Stimulated activated CD8-positive, alpha-beta memory T cell treated with anti-CD3 and anti-CD28 coated beads, Interleukin-12 subunit alpha, Interleukin-12 subunit beta, amount 100 ng/mL, for 24 hours (primary cell): Measurements from ENCODE around the gene TSC2.

Source experiments
- DNase-seq: peaks from one replicate; pipeline ENCODE4 v3.0.0-alpha.2; 2020; ENCODE audit errors: extremely low read depth

The TSC2 gene

DNA sequence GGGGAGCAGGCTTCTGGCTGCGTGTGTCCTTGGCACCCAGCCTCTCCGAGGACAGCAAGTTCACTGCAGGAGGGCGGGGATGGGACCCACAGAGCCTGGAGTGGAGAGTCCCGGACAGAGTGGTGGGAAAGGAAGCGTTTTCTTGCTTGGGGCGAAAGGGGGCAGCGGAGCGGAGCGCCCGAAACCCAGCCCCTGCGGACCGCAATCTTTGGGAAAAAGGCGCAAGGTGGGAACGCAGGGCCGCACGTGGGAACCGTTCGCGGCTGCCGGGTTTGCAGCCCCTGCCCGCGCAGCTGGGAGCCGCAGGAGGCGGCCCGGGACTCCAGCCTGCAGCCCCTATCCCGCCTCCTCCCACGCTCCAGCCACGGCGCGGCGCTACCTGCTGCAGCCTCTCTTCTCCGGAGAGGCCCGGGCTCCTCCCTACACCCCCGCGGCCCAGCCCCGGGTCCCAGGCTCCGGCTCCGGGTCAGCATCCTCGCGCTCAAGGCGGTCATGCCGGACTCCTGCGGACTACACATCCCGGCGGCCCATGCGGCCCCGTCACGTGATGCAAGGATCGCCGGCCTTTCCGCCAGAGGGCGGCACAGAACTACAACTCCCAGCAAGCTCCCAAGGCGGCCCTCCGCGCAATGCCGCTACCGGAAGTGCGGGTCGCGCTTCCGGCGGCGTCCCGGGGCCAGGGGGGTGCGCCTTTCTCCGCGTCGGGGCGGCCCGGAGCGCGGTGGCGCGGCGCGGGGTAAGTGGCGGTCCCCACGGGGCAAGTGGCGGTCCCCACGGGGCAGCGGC lies at the start of gene TSC2, which contains the start of gene NTHL1:
Gene TSC2, plus strand, starts transcription at position 656 of the 786 bp plus-strand sequence. CDS start 631 bp downstream, outside the sequence.
Gene NTHL1, minus strand, starts transcription at position 505 of the 786 bp plus-strand sequence. Its CDS starts 11 bp downstream, at position 494.
- peak; percentile 90 for DNase-seq

DNA sequence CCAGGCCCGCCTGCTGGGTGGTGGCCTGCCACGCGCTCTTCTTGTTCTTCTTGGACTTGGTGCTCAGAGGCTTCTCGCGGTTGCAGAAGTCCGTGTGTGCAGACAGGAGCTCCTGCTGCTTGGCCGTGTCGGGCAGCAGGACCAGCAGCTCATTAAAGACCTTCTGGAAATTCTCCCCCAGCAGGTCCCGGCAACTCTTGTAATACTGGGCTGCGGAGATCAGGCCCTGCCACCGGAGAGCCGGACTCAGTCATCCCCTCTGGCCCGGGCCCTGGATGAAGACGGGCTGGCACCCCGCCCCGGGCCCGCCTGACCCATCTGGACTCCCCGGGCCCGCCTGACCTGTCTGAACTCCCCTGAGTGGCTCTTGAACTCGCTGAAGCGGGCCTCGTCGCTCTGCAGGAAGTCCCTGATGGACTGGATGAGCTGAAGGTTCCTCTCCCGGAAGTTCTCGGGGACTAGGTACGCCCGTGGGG lies 49.4 kb upstream of the TSC2 start:
- DNase-seq = no peak

DNA sequence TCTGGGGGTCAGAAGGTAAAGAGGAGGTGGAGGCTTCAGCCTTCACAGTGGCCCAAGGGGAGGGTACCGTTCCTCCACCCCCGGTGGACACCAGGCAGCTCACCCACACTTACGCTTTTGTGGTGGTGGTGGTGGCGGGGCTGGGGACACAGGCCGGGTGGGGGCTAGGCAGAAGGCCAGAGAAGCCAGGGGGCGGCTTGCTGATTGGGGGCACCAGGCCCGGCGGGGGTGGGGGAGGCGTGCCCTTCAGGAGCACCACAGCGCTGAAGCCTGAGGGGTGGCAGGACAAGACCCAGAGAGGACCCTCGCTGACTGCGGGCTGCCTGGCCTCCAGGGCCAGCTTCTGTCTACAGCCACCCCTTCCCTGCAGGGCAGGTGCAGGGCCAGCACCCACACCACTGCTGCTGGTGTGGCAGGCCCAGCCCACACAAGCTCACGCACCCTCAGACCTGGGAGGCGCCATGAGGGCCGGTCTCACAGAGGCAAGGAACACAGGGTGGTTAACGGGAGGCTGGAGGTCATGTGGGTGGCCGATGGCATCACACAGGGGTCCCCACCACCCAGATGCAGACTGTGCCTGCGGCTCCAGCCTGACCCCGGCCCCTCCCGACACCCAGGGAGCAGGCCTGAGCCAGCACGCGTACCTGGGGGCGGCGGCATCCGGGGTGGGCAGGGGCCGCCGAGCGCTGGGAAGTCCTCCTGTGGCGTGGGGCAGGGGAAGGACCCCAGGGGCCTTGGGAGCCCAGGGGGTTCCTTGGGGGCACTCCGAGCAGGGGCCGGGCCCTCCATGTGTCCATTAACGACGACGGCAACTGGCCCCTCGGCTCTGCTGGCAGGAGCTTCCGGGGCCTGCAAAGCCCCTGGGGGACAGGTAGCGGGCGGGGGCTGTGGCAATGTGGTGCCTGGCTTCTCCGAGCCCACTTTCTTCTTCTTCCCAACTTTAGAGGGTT lies 48.7 kb upstream of the TSC2 start:
- DNase-seq = no peak

DNA sequence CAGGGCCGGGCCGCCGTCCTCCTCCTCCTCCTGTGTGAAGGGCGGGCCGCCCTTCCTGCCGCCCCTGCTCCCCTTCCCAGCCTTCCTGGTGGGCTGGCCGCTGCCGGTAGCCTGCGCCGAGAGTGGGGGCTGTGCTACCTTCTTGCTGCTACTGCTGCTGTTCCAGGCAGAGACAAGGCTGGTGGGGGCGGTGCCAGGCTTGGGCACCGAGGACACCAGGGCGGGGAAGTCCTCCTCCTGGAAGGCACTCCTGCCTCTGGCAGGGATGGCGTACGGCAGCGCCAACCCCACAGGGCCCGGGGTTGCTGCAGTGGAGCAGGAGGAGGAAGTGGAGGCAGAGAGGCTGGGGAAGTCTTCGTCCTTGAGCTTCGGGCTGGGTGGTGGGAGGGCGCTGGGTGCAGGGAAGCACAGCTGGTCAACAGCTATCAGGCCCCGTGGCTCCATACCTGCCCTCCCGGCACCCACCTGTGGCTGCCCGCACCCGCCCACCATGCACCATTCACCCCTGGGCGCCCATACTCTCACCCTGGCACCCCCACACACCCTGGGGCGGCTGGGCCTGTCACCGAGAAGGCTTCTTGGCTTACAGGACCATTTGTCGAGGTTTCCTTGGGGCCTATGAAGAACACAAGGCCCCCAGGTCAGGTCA lies 47.8 kb upstream of the TSC2 start:
- DNase-seq = no peak

DNA sequence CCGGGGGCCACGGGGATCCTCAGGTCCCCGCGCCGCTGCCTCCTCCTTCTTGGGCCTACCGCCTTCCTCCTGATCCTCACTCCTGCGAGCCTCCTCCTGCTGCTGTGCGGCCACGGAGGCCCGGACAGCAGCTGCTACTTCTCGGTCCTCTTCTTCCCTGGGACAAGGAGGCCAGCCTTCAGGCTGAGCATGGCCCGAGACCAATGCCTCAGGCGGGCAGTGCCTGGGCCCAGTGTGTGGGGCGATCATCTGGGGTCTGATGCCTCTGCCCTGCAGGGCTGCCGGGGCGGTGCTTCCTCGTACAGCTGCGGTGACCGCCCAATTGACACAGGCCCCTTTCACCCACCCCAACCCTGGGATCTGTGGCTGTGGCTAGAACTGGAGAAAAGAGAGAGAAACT lies 46.8 kb upstream of the TSC2 start:
- DNase-seq = no peak

DNA sequence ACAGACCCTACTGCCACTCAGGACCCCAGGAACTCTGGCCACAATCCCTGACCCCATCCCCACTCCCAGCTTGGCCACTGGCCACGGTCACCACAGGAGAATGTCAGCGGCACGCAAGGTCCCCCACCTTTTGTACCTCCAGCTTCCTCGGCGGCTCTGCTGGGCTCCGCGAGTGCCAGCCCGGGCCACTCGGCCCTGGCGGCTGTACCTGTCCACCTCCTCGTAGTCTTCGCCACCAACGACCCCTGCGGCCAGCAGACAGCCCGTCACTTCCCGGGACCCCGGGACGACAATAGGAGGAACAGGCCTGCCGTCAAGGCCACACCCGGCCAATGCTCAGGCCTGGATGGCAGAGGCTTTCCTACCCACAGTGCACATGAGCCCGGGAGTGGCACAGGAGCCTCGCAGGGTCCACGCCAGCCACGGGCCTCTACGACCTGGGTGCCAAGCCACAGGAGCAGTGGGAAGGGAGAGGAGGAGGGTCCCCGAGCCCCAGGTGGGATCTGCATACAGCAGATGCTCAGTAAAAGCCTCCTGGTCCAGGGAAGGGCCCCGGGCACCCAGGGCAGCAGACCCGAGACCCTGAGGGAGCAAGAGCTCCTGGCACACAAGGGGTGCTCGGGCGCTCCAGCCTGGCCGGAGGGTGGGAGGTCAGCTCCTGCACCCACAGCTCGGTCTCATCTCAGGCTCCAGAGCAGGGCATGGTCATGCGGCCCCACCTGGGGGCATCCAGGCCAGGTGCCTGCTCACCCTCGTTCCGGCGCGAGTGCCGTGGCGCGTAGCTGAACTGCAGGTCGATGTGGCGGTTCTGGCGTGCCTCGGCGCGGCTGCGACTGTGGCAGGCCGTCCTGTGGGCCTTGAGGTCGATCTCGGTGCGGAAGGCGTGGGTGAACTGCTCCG lies 46.1 kb upstream of the TSC2 start:
- no peak for DNase-seq

DNA sequence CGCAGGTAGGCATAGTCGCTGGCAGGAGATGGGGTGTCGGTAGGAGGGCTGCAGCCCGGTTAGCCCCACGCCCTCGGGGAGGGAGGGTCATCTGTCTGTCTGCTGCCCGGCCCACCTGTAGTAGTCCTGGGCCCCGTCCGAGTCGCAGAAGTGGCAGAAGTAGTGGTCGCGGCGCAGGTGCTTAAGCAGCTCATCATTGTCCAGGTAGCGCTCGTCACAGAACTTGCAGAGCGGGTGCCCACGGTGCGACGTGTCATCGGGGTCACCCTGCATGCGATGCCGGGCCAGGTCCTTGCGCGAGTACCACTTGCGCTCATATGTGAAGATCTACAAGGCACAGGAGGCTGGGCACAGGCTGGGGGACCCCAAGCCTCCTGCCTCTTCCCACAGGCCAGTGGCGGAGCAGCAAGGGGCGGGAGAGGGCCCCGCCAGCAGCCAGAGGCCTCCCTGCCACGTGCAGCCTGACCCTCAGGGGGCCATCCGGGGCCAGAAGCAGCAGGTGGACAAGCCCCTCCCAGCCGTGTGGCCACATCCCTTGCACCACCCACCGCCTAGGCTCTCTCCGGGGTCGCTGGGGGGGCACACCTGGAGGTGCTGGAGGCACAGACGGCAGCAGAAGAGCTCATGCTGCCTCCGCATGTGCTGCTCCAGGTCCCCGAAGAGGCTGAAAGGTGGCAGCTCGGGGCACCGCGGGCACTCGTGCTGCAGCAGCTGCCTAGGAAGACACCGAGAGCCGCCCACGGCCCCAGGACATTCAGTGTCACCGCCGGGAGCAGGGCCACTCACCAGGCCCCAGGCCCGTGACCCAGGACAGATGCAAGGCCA lies 45.2 kb upstream of the TSC2 start:
- no peak for DNase-seq

DNA sequence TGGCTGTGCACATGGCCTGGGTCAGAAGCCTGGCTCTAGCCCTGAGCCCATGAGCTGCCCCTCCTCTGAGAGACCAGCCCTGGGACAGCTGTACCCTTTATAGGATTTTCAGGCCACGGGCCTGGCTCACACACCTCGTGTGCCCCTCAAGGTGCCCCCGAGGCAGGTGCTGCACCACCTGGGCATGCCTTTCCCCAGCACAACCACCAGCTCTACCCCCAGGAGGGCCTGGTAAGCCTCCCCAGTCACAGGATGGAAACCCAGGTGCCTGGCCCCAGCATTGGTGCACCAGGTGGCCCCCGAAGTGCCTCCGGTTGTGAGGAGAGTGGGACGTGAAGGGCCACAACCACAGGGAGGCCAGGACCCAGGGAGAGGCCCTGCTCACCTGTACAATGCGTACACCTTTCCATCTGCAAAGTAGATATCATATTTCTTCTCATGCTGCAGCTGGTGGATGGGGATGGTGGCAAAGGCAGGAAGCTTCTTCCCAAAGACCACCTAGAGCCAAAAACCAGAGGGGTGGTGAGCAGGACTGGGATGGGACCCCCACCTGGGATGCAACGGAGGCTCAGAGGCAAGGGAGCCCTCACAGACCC lies 44.5 kb upstream of the TSC2 start:
- DNase-seq = no peak

DNA sequence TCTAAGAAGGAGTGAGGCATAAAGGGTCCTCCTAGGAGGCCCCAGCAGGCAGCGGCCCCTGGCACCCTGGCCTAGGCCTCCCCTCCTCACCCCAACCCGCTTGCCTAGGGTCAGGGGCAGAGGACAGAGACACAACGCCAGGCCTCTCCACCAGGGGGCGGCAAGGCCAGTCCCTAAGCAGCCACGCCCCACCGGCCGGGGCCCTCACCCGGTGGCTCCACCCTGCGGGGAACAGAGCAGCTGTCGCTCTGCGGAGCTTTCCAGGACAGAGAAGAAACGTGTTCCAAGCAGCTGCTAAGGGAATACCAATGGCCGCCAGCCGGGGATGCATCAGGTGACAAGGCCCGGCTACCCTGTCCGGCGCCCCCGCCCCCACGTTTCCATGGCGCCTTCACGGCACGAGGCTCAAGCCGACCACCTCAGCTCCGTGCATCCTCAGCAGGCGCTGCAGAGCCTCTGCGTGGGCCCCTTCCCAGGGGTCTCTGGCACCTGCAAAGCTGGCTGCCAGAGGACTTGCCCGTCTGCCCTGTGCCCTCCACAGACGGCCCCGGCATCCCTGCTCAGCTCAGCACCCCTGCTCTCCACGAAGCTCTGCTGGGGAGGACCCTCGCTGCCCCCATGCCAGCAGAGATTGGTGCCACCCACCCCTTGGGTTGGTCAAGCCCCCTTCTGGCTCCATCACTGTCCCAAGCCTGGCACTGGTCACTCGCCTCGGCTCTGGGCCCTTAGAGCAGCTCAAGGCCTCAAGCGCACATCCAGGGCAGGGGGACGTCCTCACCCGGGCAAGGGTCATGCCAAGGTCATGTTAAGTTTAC lies 43.8 kb upstream of the TSC2 start:
- DNase-seq = peak; percentile 66

DNA sequence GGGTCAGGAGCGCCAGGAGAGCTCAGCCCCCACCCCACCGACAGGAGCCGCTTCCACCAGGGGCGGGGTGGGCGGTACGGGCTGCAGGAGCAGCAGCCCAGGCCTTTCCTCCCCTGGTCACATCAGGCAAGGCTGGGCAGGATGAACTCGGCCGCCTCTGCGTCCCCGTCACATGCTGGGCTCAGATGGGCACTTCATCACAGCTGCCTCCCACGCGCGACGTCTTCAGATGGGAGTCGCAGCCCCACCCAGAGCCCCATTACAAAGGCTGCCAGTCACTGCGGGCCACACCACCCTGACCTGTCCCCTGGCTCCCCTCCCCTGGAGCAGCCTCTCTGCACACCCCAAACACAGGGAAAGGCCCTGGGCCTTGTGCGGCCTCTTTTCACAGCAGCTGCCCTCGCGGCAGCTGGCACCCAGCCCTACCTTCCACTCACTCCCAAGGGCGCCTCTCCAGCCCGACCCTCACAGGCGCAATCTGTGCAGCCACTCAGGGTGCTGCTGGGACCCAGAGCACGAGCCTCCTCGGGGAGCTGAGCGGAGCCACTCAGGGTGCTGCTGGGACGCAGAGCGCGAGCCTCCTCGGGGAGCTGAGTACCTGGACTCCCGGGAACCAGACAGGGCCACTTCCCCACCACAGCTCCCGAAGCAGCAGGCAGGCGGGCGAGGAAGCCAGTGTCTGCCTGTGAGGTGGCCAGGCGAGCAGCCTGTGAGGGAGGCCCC lies 42.8 kb upstream of the TSC2 start:
- no peak for DNase-seq

DNA sequence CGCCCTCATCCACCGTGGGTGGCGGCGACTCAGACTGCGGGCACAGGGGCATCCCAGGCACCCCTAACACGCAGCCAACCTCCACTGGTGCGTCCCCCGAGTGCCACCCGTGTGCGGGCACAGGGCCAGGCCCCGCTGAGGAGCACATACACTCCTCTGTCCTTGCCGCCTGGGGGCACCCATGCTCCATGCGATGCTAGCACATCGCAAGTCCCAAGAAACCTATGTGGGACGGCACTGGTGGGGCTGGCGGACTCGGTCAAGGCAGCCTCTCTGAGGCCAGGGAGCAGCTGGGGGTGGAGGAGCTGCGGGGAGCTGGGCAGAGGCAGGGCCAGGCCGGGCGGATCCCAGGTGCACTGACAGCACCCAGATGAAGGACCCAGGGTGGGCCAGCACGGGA lies 42.1 kb upstream of the TSC2 start:
- DNase-seq = no peak

DNA sequence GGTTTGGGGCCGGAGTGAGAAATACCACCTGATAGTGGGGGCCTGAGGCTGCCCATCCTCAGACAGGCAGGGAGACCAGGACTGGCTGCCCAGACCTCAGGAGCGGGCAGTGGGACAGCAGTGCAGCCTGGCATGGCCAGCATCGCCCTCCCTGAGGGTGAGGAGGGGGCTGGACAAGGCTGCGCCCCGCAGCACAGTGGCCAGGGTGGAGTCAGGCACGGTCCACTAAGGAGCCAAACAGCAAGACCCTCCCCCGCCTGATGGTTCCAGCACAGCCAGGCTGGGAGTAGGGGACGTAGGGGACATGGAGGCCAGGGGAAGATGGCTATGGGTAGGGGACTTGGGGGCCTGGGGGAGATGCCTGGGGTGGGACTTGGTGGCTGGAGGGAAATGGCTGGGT lies 41.5 kb upstream of the TSC2 start:
- DNase-seq = no peak

DNA sequence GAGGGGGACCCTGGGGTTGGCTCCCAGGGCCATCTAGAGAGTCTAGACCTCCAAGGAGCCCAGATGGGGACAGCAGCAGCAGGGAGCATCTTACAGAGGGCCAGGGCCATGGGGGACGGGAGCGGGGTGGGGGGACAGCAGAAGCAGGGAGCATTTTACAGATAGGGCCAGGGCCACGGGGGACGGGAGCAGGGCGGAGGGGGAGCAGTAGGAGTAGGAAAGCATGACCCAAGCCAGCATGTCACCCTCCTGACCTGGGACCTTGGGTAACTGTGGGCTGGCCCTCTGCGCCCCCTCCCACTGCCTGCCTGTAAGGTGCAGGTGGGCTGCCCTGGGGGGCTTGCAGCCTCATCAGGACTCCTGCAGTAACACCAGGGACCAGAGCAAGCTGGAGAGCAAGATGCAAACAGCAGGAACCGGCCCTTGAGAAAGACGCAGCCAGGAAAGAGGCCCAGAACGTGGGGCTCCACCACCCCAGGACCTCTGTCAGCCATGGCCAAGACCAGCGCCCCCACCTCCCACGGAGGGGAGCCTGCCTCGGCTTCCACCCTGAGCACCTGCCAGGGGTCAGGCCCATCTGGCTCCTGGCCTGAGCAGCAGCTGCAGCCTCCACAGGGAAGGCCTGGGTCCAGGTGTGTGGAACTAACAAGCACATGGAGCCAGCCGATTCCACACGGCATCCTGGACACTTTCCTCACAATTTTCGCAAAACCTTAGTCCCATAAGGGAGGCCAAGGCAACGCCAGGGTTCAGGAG lies 40.5 kb upstream of the TSC2 start:
- DNase-seq = no peak

DNA sequence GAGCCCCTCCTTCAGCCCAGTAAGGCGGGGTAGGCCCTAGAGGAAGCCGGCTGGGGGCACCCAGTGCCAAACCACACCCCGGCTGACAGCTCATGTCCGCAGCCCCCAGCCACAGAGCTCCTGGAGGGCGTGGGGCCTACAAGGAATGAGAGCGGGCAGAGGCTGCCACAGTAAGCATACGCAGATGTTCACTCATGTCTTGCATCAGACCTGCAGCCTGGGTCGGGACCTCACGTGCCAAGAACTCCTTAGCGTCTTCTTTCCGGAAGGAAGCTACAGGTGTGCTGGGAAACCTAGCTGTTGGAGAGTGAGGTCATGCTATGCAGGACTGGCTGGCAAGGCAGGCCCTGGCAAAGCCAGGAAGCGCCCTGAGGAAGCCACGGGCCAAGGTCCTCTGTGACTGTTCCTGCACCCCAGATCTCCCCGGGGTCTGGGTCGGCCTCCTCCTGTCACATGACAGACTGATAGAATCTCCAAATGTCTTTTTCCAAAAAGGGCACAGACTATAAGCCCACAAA lies 39.7 kb upstream of the TSC2 start:
- no peak for DNase-seq

DNA sequence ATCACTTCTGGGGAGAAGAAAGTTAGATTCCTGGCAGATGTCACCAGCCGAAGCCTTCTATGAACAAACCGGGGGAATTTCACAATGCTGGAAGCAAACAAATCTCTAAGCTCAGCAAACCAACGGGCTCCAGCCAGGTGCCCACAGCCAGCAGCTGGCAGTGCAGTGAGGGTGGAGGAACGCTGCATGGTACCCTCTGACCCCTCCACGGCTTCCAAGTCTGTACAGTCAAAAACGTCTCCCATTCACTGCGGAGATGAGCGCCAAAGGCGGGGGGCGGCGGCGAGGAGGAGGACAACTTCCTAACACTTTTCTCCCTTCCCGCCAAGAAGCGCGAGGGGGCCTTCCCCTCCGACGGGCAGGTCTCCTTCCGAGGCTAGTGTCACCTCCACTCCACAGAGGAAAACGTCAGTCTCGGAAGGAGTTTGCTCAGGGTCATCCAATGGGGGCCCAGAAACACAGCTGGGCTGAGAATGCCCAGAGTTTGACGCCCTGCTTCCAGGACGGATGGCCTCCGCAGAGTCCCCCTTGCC lies 39.1 kb upstream of the TSC2 start:
- DNase-seq = no peak

DNA sequence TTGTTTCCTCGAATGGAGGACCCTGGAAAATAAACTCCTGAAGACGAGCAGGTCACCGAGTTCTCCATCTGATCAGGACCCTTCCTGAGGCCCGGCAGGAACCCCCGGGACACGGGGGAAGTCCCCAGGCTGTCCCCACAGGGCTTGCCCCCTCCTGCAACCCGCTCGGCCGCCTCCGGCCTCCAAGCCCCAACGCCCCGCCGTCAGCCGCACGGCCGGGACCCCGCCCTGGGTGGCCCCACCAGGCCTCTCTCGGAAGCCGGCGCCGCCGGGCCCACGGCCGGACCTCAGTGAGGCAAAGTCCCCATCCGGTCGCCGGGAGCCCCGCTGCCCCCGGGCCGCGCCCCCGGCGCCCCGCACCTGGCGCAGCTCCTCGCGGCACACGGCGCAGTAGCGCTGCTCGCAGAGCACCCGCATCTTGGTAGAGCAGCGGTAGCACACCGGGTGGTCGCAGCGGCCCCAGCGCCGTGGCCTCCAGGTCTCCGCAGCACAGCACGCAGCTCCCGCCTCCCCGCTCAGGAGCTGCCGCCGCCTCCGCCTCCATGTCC lies 38.5 kb upstream of the TSC2 start:
- DNase-seq = no peak
